Tibial artery (tissue), 4 donors: ENCODE data around the gene FANCL.
"Not testable (repeated sequence)": the region's sequence is repeated elsewhere in the genome, so short reads cannot be mapped to it uniquely, and the experiment has no call there.

Experiments
- DNase-seq, 2 donors: peaks; one replicate each; pipeline ENCODE4 v3.0.0-alpha.2; 2019
- H3K27ac ChIP-seq, 2 donors: fragments of 200-600 bp; sonication (generic) in 1 of 2; 1 replicate in 1 of 2; 2 replicates in 1 of 2; pipeline ENCODE4 v1.5.1; 2018 to 2019; ENCODE audit warnings: mild to moderate bottlenecking in 1 of 2
- H3K27me3 ChIP-seq, 2 donors: fragments of 200-600 bp; sonication (generic) in 1 of 2; one replicate each; pipeline versions ENCODE4 v1.5.1 to v1.6.0; 2016 to 2019
- H3K36me3 ChIP-seq, 3 donors: fragments of 200-600 bp; sonication (generic) in 2 of 3; one replicate each; pipeline ENCODE4 v1.5.1; 2016 to 2019; ENCODE audit warnings: mild to moderate bottlenecking in 2 of 3
- H3K4me1 ChIP-seq, 4 donors: fragments of 200-600 bp; sonication (generic) in 2 of 4; 1 replicate in 3 of 4; 2 replicates in 1 of 4; pipeline ENCODE4 v1.5.1; 2016 to 2019
- H3K4me3 ChIP-seq, 2 donors: fragments of 200-600 bp; sonication (generic) in 1 of 2; 1 replicate in 1 of 2; 2 replicates in 1 of 2; pipeline ENCODE4 v1.5.1; 2018 to 2019; ENCODE audit warnings: mild to moderate bottlenecking in 2 of 2
- H3K9me3 ChIP-seq, 3 donors: fragments of 200-600 bp; sonication (generic) in 1 of 3; one replicate each; pipeline ENCODE4 v1.5.1; 2016 to 2019
- intact Hi-C: fragments of 100-400 bp; cut with DNase I; formaldehyde crosslinking; loops from one replicate; pipeline ENCODE4 v1.15.0; 2023; ENCODE audit warnings: low total_unique reads
- TF ChIP-seq, protein P1 (sequence below), 2 experiments: fragments of 200-600 bp in 1 of 2; fragments of 450-650 bp in 1 of 2; IDR thresholded peaks; one replicate each; pipeline ENCODE4 v1.5.1; 2017 to 2019; ENCODE audit warnings: antibody characterized with exemption in 2 of 2, mild to moderate bottlenecking in 1 of 2, moderate library complexity in 1 of 2

The FANCL gene

DNA sequence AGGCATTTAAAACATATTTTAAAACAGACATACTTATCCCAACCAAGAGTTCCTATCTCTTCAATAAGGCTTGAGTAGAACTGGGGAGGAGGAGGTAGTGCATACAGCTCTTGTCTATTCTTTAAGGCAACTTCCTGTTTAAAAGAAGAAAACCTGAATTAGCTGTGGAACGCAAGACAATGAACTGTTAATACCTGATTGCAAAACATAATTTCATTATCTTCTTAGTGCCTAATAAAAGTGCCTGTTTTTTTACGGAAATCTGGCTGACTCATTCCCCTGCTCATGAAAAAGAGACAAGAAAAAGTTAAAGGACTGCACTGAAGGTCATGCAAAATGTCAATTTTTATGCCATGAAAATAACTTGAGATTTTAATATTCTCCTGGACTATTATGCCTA is 19.2 kb downstream of the FANCL start:
- Histone ChIP-seq H3K4me1 (no peaks in the 10 kb centered on the region), H3K36me3 (peaks cover 0 to 15% (median 8%) of the 10 kb centered on the region in 3 donors), H3K27me3 (no peaks in the 10 kb centered on the region), H3K27ac (no peak overlapping the region), H3K9me3 (no peaks in the 10 kb centered on the region), H3K4me3 (no peak overlapping the region)
- intact Hi-C loops = no loop called here
- no peak for DNase-seq
- TF ChIP-seq, protein P1, sequence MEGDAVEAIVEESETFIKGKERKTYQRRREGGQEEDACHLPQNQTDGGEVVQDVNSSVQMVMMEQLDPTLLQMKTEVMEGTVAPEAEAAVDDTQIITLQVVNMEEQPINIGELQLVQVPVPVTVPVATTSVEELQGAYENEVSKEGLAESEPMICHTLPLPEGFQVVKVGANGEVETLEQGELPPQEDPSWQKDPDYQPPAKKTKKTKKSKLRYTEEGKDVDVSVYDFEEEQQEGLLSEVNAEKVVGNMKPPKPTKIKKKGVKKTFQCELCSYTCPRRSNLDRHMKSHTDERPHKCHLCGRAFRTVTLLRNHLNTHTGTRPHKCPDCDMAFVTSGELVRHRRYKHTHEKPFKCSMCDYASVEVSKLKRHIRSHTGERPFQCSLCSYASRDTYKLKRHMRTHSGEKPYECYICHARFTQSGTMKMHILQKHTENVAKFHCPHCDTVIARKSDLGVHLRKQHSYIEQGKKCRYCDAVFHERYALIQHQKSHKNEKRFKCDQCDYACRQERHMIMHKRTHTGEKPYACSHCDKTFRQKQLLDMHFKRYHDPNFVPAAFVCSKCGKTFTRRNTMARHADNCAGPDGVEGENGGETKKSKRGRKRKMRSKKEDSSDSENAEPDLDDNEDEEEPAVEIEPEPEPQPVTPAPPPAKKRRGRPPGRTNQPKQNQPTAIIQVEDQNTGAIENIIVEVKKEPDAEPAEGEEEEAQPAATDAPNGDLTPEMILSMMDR (IDR thresholded peaks at IDR 0.05) = no peak

DNA sequence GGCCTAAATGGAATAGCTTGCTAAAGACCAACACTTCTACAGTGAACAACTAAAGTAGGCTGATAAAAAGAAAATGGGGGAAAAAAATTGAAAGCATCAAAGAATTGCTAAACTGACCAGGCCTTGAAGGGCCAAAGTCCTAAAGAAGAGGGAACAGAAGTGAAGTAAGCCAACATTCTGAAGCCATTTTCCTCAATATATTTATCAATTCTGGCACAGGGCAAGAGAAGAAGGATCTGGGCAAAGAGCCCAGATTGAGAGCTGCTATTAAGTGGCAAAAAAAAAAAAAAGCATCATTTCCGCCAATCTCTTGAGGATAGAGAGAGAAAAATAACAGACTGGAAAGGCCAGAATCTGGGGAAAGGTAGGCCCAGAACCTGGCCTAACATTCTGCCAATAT is 25.7 kb downstream of the FANCL start:
- peaks cover 0 to 21% (median 14%) of the 10 kb centered on the region in 3 donors for H3K36me3 ChIP-seq
- H3K9me3 ChIP-seq = no peaks in the 10 kb centered on the region
- H3K4me1 ChIP-seq = no peaks in the 10 kb centered on the region
- no peak for DNase-seq
- H3K27ac ChIP-seq = no peak overlapping the region
- TF ChIP-seq, protein P1 (IDR thresholded peaks at IDR 0.05) = no peak
- H3K27me3 ChIP-seq = no peaks in the 10 kb centered on the region
- intact Hi-C loops = no loop called here
- no peak overlapping the region for H3K4me3 ChIP-seq

DNA sequence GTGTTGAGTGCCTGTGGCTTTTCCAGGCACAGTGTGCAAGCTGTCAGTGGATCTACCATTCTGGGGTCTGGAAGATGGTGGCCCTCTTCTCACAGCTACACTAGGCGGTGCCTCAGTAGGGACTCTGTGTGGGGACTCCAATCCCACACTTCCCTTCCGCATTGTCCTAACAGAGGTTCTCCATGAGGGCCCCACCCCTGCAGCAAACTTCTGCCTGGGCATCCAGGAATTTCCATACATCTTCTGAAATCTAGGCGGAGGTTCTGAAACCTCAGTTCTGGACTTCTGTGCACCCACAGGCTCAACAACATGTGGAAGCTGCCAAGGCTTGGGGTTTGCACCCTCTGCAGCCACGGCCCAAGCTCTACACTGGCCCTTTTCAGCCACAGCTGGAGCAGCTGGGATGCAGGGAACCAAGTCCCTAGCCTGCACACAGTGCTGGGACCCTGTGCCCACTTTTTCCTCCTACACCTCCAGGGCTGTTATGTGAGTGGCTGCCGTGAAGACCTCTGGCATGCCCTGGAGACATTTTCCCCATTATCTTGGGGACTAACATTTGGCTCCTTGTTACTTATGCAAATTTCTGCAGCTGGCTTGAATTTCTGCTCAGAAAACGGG is 30.1 kb downstream of the FANCL start:
- intact Hi-C loops = not testable (repeated sequence)

DNA sequence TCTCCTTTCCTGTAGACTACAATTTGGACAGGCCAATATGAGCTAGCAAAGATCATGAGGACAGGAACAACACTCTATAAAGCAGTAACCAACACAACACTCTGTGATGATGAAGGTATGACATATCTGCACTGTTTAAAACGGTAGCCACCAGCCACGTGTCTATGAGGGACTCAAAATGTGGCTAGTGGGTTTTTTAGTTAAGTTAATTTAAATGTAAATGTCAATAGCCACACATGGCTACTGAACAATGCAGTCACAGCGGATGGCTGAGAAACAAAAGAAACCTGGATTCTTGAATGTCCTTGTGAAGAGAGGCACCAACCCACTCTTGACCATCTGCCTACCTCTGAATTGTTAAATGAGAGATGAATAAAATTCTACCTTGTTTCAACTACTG is 33.9 kb downstream of the FANCL start:
- no peak for DNase-seq
- no peak overlapping the region for H3K27ac ChIP-seq
- TF ChIP-seq, protein P1 (IDR thresholded peaks at IDR 0.05) = no peak

More for the DNA sequence above, 30.1 kb downstream of the FANCL start:
- H3K4me1 ChIP-seq, H3K27ac ChIP-seq, DNase-seq, H3K27me3 ChIP-seq, H3K4me3 ChIP-seq, H3K9me3 ChIP-seq: not testable (repeated sequence)
- peaks cover 0 to 21% (median 14%) of the 10 kb centered on the region in 3 donors for H3K36me3 ChIP-seq

DNA sequence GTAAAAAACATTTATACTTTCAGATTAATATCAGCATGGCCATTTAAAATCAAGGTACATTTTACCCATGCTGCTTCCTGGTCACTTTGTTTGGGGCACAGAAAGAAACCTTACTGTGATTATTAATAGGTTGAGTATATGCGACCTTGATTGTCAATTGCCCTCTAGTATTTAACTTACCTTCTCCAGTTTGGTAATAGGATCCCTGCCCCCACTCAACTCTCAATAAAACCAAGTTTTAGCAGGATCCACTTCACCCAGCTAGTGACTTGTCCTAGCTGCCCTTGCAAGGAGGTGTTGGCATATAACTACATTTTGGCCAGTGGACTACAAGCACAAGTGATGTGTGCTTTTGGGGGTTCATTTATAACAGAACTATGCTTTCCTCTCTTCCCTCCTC is 34.3 kb downstream of the FANCL start:
- intact Hi-C loops = no loop called here
- TF ChIP-seq, protein P1 (IDR thresholded peaks at IDR 0.05) = no peak

More for the DNA sequence above, 33.9 kb downstream of the FANCL start:
- no peak overlapping the region for H3K4me3 ChIP-seq
- no peaks in the 10 kb centered on the region for H3K4me1 ChIP-seq
- H3K9me3 ChIP-seq = no peaks in the 10 kb centered on the region
- peaks cover 0 to 18% (median 12%) of the 10 kb centered on the region in 3 donors for H3K36me3 ChIP-seq
- H3K27me3 ChIP-seq = no peaks in the 10 kb centered on the region
- intact Hi-C loops = no loop called here

DNA sequence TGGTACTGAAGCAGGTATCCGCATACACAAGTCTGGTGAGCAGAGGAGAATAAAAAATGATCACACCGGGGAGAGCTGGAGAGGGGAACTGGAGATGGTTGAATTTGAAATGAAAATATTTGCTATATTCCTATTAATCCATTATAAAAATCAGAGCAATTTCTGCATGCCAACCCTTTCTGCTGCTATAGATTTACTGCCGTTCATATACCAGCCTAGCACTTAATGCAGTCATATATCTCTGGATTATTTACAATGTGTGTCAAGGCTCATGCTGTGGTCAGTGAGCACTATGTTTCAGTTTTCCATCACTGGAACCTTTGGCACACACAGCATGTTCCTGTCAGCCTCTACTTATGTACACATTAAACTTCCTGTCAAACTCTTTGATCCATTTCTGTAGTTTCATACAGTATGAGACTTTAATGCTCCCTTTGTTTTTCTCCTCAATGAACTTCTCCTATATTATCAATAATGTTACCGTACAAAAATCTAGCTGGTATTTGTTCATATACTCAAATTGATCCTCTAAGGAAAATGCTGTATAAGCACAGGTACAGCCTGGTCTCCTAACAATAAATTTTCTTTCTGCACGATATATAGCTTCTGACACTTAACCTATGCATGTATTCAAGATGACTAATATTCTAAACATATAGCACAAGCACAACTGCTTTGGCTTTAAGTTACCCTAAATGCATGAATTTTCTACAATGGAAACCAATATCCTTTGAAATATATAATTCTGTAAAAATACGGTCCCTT is 36.7 kb downstream of the FANCL start:
- TF ChIP-seq, protein P1 (IDR thresholded peaks at IDR 0.05) = no peak
- H3K27me3 ChIP-seq = no peaks in the 10 kb centered on the region
- intact Hi-C loops = no loop called here

More for the DNA sequence above, 34.3 kb downstream of the FANCL start:
- Histone ChIP-seq H3K36me3 (peaks cover 0 to 14% (median 8%) of the 10 kb centered on the region in 3 donors), H3K27ac (no peak overlapping the region), H3K4me3 (no peak overlapping the region), H3K27me3 (no peaks in the 10 kb centered on the region), H3K9me3 (no peaks in the 10 kb centered on the region), H3K4me1 (no peaks in the 10 kb centered on the region)
- no peak for DNase-seq

More for the DNA sequence above, 36.7 kb downstream of the FANCL start:
- Histone ChIP-seq H3K4me1 (no peaks in the 10 kb centered on the region), H3K9me3 (no peaks in the 10 kb centered on the region), H3K4me3 (no peak overlapping the region), H3K27ac (no peak overlapping the region), H3K36me3 (no peaks in the 10 kb centered on the region)
- DNase-seq = no peak
